Measurements from ENCODE around the gene CELF3.
A peak's percentile ranks its signal among the peaks of the same experiment; 100 is the strongest.
"Not testable (repeated sequence)": the region's sequence is repeated elsewhere in the genome, so short reads cannot be mapped to it uniquely, and the experiment has no call there.

CELF3 gene

DNA sequence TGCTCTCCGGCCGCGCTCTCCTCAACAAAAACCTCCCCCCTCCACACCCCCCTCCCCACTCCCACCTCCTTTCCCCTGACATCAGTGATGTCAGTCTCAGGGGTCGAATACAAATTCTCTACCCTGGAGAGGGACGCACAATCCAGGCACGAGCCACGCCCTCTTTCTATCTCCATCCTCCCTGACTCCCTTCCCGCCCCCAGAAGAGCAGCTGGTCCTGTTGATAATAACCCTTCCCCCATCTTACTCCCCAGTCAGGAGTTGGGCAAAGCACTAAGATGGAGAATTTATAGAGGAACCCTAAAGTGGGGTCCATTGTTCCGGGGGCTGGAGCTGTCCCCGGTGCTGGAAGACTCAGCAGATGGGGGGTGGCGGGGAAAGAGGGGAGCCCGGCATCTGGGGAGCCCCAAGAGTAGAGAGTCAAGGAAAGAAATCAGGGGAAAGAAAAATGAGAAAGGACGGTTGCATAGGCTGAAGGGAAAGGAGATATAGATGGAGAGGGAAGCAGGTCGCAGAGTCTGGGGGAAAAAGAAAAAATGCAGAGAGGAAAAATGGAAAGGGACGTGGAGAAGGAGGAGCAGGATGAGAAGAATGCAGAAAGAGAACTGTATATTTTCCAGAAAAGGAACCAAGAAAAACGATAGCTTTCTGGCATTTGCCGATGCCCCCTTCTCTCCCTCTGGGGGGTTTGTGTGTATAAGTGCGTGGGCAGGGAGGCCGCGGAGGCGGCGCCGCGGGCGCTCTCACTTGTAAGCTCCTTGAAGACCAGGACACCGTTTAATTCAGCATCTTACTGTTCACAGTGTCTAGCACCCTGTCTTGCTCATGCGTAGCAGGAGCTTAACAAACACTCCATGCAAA is at the start of gene CELF3:
TSS of gene CELF3 (minus strand) at position 33 of the 861 bp plus-strand sequence. CDS start 783 bp downstream, outside the sequence.
- peak; percentile 83 for DNase-seq

DNA sequence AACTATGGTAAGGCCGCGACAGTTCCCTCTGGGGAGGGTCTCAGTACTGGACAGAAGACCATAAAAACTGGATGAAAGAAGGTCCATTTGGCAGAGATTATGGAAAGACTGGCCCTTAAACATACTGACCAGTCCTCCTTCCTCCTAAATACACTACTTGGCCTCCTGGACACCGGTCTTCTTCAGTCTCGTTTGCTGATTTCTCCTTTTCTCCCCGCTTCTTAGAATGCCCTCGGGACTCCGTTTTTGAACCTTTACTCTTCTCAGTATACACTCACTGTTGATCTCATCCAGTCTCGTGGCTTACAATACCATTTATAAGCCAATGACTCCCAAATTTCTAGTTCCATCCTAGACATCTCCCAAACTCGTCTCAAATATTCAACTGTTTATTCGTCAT is 47.4 kb upstream of the CELF3 start:
- no peak for DNase-seq

DNA sequence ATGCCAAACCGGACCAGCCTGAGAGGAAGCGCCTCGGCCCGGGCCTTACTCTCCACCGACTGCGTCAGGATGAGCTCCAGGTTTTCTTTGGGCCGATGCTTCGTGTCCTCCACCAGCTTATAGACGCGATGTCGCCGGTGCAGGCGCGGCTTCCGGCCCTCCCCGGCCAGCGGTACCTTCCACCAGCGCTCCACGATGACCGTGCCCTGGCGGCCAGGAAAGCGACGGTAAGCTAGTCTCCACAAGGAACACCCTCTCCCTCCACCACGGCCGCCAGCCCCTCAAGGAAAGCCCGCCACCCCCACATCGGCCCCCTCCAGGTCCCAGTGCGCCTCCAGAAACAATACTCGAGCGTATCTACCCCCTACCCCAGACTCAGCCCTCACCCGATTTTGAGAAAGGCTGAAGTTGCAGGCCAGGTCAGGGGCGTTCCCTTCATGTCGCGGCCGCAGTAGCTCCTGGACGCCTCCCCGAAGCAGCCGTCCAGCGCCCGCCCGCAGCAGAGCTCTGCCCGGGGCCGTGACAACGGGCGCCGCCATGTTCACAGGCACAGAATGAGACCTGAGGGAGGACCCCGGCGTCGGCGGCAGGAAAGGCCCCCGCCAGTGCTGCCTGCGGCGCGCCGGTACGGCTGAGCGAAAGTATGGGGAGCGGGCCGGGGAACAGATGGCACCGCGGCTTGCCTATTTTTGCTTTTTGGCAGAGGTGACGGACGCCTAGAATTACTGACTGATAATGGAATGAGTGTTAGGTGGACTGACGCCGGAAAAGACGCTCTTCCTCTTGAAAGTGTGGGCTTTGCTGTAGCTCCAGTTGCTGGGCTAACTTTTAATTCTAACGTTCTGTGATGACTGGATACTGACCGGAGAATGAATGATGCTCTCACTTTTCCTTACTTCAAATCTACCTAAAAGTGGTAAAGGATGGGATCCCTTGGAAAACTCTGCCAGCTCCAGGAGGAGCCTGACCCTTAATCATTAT is 46.6 kb upstream of the CELF3 start, which contains the start of gene MRPL9:
TSS of gene MRPL9 (minus strand) at position 556 of the 981 bp plus-strand sequence. CDS start at position 539, 17 bp downstream.
- DNase-seq: peak; percentile 93

DNA sequence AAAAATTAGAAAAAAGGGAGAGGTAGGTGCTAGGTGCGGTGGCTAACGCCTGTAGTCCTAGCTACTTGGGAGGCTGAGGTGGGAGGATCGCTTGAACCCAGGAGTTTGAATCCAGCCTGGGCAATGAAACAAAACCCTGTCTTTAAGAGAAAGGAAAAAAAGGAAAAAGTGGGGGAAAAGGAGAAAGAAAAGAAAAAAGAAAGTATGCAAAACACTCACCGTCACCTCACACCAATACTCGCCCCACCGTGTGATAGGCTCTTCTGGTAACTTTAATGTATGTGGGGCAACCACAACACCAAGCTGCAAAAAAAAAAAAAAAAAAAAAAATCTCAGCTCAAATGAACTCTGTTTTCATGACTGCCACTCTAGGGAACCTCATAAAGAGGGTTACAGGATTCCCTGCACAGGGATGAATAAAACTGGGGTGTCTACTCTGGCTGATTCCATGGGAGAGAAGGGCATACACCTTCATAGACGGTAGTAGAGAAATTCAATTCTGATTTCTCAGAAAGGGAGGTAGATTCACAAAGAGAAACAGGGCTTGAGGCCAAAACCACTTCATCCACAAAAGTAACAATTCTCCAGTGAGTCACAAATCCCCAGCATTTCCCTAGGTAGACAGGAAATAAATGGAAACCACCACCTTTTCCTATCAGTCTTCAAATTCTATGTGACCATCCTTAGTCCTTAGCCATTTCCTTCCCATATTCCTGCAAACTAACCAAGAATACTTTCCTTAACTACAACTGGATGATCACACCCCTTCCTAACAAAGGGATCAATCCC is 44.2 kb upstream of the CELF3 start:
- DNase-seq: no peak

DNA sequence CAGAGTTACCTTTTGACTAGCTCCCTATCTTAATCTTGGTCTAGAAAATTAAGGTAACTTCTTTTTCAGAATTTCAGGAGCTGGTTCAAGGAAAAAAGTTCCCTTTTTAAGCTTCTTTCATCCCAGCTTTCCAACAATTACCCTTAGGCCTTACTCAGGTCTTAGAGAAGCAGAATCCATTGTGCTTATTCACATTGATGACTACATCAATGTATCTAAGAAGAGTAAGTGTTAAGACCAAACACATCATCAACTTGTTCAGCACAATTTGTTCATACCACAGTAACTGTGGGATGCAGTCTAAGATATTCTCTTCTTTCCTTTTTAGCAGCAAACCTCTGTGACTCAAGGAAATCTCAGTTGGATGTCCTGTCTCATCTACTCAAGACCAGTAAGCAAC is 42.6 kb upstream of the CELF3 start:
- DNase-seq: no peak

DNA sequence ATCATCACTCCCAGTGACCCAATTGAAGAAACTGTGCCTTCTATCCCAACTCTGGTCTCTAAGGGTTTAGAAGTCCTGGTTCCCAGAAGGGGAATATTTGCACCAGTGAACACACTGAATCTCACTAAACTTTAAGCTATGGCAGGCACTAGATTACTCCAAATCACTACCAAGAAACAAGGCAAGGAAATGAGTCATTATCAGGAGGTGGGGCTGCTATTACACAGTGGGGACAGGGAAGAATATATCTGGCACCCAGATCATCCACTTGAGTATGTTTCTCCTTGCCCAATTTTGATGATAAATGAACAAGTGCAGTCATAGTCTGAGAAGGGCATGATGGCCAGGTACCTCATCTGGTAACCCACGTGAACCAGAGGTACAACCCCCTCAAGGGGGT is 39.7 kb upstream of the CELF3 start:
- no peak for DNase-seq

DNA sequence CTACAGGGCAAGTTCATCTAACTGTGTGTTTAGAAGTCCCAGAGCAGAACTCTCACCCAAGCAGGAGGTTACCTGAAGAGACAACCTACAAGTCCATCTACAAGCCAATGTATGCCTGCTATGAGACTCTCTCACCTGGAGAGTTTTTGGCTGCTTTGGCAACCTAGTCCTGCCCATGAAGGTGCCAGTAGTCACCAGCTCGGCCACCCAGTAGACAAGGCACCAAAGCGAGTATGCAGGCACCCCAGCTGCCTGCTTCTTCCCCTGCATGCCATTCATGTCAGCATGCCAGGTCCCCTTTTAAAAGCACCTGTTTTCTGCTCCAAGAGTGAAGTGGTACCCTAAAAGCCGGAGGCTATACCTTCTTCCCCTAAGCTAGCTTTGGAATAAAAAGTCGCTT is 24.9 kb upstream of the CELF3 start:
- no peak for DNase-seq

DNA sequence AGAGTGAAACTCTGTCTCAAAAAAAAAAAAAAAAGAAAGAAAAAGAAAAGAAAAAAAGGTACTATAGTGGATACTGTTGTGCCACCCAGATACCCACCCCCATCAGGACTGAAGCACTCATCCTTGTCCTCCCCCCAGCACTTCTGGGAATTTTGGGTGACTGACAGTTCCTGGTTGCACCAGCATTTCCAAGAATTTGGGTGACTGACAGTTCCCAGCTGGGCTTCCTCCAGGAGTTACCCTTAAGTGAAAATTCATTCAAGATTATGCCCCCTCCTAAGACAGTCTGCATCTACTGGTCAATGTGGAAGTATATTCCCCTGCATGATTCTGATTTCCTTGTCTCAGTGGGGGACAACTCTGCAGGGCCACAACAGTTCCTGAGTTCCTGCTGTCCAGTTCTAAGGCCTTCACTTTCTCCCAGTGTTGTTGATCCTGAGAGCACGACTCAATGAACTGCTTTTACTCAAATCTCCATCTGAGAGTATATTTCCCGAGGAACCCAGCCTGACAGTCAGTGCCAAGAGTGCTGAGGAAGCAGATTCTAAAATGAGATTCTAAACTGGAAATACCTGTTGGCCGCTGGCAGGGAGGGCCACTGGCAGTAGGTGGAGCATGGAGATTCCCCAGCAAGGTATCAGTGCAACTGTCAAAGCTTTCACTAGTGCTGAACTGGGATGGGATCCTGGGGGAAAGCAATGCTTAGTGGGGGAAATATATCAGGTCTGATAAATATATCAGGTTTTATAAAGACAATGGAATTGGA is 23.2 kb upstream of the CELF3 start:
- no peak for DNase-seq

DNA sequence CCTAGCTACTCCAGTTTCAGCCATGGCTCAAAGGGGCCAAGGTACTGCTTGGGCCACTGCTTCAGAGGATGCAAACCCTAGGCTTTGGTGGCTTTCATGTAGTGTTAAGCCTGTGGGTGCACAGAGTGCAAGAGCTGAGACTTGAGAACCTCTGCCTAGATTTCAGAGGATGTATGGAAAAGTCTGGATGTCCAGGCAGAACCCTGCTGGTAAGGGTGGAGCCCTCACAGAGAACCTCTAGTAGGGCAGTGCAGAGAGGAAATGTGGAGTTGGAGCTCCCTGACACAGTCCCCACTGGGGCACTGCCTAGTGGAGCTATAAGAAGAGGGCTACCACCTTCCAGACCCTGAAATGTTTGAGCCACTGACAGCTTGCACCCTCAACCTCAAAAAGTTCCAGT is 20.9 kb upstream of the CELF3 start:
- no peak for DNase-seq

DNA sequence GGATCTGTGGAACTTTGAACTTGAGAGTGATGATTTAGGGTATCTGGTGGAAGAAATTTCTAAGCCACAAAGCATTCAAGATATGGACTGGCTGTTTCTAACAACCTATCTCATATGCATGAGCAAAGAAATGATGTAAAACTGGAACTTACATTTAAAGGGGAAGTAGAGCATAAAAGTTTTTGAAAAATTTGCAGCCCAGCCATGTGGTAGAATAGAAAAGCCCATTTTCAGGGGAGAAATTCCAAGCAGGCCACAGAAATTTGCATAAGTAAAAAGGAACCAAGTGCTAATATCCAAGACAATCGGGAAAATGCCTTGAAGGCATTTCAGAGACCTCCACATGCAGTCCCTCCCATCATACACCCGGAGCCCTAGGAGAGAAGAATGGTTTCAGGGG is 20.4 kb upstream of the CELF3 start:
- DNase-seq: no peak

DNA sequence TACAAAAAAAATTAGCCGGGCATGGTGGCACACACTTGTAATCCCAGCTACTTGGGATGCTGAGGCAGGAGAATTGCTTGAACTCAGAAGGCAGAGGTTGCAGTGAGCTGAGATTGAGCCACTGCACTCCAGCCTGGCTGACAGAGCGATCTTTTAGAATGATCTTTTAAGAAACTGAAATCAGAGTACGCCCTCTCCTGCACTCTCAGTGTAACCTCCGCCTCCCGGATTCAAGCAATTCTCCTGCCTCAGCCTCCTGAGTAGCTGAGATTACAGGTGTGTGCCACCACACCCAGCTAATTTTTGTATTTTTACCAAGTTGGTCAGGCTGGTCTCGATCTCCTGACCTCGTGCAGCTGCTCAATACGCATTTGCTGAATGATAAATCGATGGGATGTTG is 17.4 kb upstream of the CELF3 start:
- DNase-seq: not testable (repeated sequence)

DNA sequence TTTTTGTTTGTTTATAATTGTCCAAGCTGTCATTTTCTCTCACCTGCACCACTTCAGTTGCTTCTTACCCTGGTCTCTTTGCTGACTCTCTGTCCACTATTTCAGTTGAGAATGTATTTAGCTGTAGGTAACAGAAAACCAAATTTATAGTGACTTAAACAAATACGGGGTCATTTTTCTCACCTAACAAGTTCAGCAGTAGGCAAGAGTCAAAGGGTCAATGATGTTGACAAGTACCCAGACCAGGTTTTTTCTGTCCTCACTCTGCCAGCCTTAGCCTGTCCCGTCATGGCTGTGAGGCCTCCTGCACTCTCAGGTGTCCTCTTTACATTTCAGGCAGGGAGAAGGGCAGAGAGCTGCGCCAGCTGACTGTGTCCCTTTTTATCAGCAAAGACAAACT is 16.5 kb upstream of the CELF3 start:
- DNase-seq: no peak

DNA sequence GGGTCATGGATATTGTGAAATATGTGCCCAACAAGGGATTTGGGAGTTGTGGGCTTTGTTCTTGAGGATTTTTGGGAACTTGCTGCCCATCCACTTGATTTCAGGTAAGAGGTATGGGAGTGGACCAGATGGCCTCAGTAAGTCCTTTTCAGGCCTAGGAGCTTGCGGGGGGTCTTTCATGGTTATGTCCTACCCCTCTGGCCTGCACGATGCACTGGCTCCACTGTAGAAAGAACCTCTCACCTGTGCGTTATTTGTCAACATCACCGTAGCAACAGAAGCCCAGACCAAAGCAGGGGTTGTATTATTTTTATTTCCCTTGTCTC is 13.3 kb upstream of the CELF3 start:
- DNase-seq: no peak

DNA sequence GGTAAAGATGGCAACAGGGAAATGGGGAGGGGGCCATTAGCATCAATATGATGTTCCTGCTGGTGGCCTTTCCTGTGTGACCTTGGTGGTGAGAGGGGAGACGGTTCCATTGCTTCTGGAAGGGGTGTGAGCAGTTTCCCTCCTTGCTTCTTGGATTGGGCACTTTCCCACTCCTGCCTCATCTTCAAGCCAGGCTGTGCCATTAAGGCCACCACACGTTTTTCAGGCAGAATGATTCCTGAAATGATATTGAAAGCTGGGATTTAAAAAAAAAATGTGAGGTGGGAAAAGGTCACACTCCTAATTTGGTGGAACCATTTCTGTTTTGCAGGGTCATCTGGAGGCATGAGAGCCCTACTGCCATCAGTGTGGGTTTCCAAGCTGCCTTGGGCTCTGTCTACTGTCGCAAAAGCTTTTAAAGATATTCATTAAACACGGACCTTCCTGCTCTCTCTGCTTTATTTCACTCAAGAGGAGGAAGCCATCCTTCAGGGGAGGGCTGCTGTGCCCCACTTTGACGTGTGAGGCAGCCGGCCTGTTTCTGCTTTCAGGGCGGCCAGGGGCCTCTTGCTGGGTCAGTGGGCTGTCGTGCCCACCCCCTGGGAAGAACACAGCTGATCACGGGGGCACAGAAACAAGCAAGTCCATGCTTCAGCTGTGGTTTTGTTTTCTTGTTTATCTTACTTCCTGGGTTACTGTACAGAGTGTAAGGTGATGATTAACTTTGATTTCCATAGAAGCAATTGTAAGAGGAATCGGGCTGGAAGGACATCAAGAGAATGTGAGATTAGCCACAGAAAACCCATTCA is 12.8 kb upstream of the CELF3 start:
- DNase-seq: no peak

DNA sequence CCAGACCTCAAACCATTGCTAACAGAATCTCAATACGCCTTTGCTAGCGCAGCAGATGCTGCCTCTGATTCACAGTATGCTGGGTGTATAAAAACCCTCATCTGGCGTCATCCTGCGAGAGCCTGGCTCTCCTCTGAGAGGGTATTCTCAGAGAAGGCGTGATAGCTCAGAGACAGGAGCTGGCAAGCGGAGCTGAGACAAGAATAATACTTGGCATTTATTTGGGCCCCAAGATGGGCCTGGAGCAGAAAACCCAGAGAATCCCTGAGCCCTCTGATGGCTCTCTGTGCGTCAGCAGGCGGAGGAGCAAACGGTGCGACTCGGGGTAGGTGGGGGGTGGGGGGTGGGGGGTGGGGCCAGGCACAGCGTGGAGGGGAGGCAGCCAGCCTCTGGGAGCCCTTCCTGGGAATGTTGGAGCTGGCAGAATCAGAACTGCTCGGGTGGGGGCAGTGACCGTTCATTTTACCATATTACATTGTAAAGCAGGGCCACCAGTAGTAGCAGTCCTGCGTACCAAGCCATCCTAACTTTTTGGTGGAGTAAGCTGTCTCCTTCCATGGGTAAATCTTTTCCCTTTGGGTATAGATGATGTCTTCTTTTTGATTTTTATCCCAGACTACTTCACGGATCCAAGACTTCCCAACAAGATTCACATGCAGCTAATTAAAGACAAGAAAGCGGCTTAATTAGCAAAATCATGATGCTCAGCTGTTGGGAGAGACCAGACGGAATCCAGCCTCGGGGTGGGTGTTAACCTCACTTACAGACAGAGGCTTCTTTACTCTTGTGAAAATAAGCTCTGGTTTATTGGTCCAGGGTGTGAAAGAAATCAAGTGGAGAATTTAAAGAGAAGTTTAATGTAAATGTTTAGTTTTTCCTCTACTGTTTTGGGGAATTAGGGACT is 11.8 kb upstream of the CELF3 start:
- DNase-seq: no peak

DNA sequence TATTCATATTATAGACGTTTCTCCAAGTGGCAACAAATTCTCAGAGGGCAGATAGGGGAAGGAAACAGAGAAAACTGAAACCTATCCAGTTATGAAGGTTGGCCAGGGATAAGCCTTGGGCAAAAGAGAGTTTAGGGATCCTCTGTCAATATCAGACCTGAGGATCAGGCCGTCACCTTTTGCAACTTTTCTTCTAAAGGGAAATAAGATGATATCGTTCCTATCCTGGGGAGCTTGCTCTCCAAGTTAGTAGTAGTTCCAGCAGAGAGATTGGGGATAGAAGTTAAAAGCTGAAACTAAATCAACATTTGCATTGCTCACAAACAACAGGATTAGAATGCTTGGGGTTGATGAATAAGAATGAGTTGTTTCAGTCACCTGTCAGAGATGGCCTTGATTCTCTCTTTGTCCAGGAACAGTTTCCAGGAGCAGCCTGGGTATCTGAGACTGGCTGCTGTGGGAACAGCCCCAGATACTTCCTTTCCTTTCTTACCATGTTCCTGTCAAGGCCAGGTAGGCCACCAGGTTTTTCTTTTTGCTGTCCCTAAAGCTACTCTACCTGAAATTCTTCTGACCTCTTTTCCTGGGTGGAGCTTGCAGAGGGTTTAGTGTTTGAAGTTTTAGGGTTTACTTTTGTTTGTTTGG is 7.2 kb upstream of the CELF3 start:
- DNase-seq: no peak

DNA sequence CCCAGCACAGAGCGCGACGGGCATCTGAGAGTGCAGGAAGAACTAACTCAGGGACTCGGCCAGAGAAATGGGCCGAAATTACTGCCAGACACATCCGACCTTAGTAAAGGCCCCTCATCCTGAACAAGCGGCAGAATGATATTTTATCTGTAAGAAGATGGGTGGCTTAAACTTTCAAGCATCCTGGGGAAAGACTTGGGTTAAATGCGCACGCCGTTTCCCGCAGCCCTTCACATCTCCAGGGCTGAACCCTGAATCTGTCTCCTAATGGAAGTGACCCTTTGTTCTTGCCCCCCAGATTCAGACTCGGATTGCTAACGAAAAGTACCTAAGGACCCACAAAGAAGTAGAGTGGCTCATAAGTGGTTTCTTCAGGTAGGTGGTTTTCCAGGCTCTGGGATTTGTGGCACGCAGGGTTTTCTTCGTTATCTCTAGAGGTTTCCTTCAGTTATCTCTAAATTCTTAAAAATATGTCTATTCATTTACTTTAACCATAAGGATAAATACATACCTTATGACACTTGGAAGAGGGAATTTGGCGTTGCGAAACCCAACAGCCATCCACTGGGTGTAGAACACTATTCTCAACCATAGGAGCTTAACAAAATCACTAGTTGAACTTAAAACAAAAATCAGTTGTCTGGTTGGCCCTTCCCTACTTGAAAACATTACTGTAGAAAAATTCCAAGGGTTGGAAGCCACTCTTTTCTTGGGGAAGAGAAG is 5.3 kb upstream of the CELF3 start:
- DNase-seq: no peak

DNA sequence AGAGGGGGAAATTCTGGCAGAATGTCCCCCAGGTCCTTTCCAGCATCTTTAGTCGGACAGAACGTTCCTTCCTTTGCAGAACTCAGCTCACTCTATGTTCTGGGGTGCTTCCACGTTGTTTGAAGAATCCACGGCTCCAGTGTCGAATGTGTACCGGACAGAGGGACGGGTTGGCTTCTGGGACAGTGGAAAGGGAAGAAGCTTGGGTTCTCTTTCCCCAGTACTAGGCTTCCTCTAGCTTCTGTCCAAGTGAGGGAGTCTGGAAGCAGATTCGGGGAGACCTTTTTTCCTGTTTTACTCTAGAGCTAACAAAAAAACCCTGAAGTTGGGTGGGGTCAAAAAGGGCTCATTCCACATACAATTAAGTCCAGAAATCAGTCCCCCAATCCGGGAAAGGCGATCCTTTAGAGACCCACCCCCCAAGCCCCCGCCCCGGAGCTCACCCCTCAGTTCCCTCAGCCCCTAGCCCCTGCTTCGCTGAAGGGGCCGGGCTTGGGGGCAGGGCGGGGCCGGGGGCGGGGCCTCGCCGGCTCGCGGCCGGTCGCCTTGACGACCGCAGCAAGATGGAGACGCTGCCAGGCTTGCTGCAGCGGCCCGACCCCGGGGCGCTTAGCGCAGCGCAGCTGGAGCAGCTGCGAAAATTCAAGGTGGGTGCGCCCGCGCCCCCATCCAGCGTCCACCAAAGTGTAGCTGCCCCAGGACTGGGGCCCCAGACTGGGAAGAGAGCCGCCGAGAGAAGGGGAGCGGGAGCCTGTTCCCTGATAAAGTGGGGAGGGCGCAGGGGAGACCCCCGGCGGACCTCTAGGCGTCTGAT is 4.6 kb upstream of the CELF3 start, which contains the start of gene RIIAD1:
TSS of gene RIIAD1 (plus strand) at position 549 of the 814 bp plus-strand sequence. CDS start at position 564, 15 bp downstream.
- DNase-seq: no peak
